Measurements from ENCODE around the gene HINT3.

Gene HINT3

DNA sequence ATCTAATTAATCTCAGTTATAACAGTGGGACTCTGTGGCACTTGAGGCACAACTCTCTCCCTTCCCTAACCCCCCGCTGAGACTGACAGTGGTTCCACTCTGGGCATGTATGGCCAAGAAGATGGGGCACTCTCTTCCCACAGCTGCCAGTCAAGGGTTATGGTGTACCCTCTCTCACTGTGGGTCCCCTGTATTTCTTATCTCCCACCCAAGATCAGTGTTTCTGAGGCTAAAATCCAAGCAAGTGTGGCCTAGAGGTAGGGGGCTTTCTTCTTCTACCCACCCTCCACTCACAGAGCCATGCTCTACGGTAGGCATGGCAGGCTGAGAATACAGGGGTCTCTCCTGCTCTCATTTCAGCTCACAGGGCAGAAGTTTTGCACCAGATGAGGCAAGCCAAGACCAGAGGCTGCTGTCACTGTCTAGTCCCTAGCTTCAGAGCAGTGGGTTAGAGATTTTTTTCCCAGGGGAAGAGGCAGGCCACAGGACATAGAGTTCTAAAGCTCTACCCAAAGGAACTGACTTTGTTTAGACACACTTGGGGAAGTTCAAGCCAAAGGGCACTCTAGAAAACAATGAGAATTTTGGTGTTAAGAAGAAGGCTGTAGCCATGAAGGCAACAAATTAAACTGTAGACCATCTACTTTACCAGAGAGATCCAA, 31.7 kb upstream of the HINT3 start:
- Histone ChIP-seq H3K27ac (ENCODE audit: insufficient read depth in 1 of 2, low read depth in 1 of 2, low read length in 2 of 2, poor library complexity in 1 of 2, severe bottlenecking in 2 of 2) (peak overlapping the region; percentile 47 to 70), H3K4me1 (ENCODE audit: control extremely low read depth in 1 of 4, control insufficient read depth in 4 of 4, insufficient read depth in 4 of 4, low read length in 3 of 4) (peaks cover 4 to 67% (median 28%) of the 10 kb centered on the region in 4 experiments), H3K4me3 (ENCODE audit: control insufficient read depth in 1 of 7, extremely low read depth in 1 of 7, insufficient read depth in 4 of 7, low read depth in 2 of 7, low read length in 6 of 7) (peak overlapping the region in 3 of 7 experiments; percentile 7 to 46 (median 23)), H3K27me3 (replicated peaks in 2 of 5; ENCODE audit: control insufficient read depth in 4 of 5, insufficient read depth in 5 of 5, low read length in 4 of 5) (no peaks in the 10 kb centered on the region), H3K36me3 (ENCODE audit: control insufficient read depth in 4 of 4, insufficient read depth in 4 of 4, low read length in 3 of 4) (peaks cover 14 to 76% (median 51%) of the 10 kb centered on the region in 4 experiments), H3K9me3 (ENCODE audit: control extremely low read depth in 1 of 5, control insufficient read depth in 4 of 5, insufficient read depth in 2 of 5, low read depth in 1 of 5, low read length in 4 of 5) (no peaks in the 10 kb centered on the region)
- ChIA-PET POLR2A (interaction anchor here (0.6 kb wide), 1 partner anchor 10 kb away, joined by 5 read pairs; no protein-coding TSS in a partner anchor), CTCF (interaction anchor here (0.8 to 13.6 kb wide), 6 partner anchors 8 to 31 kb away, joined by 3 to 164 read pairs (median 14); partner anchors contain the start of gene HINT3)
- WGBS (ENCODE audit: insufficient coverage): 100% methylated on average over 1 of the region's 2 CpGs
- DNase-seq: no peak

DNA sequence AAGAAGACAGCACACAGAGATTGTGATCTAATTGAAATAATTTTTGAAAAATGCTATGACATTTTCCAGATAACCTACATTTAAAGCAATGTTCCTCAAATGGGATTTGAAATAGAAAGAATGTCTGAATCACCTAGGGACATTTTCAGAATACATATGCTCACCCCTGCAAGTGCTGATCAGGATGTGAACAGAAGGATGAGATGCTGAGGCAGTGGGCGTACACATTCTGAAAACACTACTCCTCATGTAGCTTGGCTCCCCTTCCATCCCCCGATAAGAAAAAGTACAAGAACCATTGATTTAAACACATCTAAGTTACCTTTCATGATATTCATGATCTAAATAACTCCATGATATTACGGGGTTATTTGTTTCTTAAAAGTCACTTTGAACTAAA, 29.9 kb upstream of the HINT3 start:
- DNase-seq: no peak
- Histone ChIP-seq H3K9me3 (ENCODE audit: control extremely low read depth in 1 of 5, control insufficient read depth in 4 of 5, insufficient read depth in 2 of 5, low read depth in 1 of 5, low read length in 4 of 5) (no peaks in the 10 kb centered on the region), H3K36me3 (ENCODE audit: control insufficient read depth in 4 of 4, insufficient read depth in 4 of 4, low read length in 3 of 4) (peaks cover 14 to 82% (median 51%) of the 10 kb centered on the region in 4 experiments), H3K27me3 (replicated peaks in 2 of 5; ENCODE audit: control insufficient read depth in 4 of 5, insufficient read depth in 5 of 5, low read length in 4 of 5) (no peaks in the 10 kb centered on the region), H3K27ac (ENCODE audit: insufficient read depth in 1 of 2, low read depth in 1 of 2, low read length in 2 of 2, poor library complexity in 1 of 2, severe bottlenecking in 2 of 2) (peak overlapping the region in 1 of 2 experiments; percentile 51), H3K4me3 (ENCODE audit: control insufficient read depth in 1 of 7, extremely low read depth in 1 of 7, insufficient read depth in 4 of 7, low read depth in 2 of 7, low read length in 6 of 7) (no peak overlapping the region), H3K4me1 (ENCODE audit: control extremely low read depth in 1 of 4, control insufficient read depth in 4 of 4, insufficient read depth in 4 of 4, low read length in 3 of 4) (peaks cover 0 to 48% (median 21%) of the 10 kb centered on the region in 4 experiments)
- WGBS (ENCODE audit: insufficient coverage): 100% methylated on average over 1 of the region's 3 CpGs
- POLR2A ChIA-PET: no interaction called here
- CTCF ChIA-PET: interaction anchor here (1.7 to 13.6 kb wide), 4 partner anchors 8 to 29 kb away, joined by 4 to 164 read pairs (median 8); partner anchors contain the start of gene HINT3

DNA sequence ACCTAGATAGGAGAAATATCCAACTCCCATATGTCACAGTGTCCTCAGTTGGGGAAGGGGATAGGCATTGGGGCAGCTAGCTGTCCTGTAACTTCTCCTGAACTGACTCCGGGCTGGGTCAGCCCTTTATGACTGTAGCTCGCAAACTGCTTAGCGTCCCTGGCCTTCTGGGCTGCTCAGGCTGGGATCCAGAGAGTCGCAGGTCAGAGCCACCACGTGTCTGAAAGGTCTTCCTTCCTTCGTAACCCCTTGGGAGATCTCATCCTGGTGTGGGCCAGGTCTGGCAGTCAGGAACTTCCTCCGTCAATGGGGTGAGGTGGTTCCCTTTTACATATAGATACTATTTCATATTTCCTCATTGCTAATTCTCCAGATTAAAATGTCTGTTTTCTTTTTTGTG, 28.8 kb upstream of the HINT3 start:
- CTCF ChIA-PET: interaction anchor here (1.1 to 1.8 kb wide), 4 partner anchors 9 to 31 kb away, joined by 3 to 5 read pairs (median 4); no protein-coding TSS in a partner anchor
- Histone ChIP-seq H3K36me3 (ENCODE audit: control insufficient read depth in 4 of 4, insufficient read depth in 4 of 4, low read length in 3 of 4) (peaks cover 14 to 73% (median 42%) of the 10 kb centered on the region in 4 experiments), H3K27ac (ENCODE audit: insufficient read depth in 1 of 2, low read depth in 1 of 2, low read length in 2 of 2, poor library complexity in 1 of 2, severe bottlenecking in 2 of 2) (no peak overlapping the region), H3K4me1 (ENCODE audit: control extremely low read depth in 1 of 4, control insufficient read depth in 4 of 4, insufficient read depth in 4 of 4, low read length in 3 of 4) (peaks cover 0 to 38% (median 17%) of the 10 kb centered on the region in 4 experiments), H3K4me3 (ENCODE audit: control insufficient read depth in 1 of 7, extremely low read depth in 1 of 7, insufficient read depth in 4 of 7, low read depth in 2 of 7, low read length in 6 of 7) (no peak overlapping the region), H3K9me3 (ENCODE audit: control extremely low read depth in 1 of 5, control insufficient read depth in 4 of 5, insufficient read depth in 2 of 5, low read depth in 1 of 5, low read length in 4 of 5) (no peaks in the 10 kb centered on the region), H3K27me3 (replicated peaks in 2 of 5; ENCODE audit: control insufficient read depth in 4 of 5, insufficient read depth in 5 of 5, low read length in 4 of 5) (no peaks in the 10 kb centered on the region)
- WGBS (ENCODE audit: insufficient coverage): 82% methylated on average over 4 of the region's 7 CpGs
- DNase-seq: no peak
- POLR2A ChIA-PET: no interaction called here

DNA sequence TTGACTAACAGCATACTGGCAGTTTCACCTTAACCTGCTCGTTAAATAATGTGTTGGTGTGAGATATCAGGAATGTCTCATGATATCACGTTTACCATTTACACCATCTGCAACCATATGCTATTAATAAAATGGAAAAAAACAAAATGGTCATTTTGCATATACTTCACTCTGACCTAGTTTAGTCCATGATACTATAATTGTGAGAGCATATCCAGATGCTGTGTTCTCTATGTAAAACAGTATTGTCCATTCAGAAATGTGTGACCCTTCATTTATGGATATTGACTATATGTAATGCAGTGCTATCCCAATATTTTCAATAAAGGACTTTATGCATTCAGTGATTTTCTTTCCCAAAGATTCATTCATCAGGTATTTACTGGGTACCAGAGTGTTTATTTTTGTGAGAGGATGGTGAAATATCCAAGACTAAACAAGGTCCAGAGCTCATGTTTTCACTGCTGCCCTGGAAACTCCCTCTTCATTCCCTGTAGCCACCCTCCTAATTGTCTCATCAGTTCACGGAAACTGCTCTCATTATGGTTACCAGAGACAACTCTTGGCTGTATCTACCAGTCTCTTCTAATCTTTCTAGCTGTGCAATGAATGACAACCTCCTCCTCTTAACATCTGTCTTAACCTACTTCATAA, 25.7 kb upstream of the HINT3 start:
- H3K27ac ChIP-seq (ENCODE audit: insufficient read depth in 1 of 2, low read depth in 1 of 2, low read length in 2 of 2, poor library complexity in 1 of 2, severe bottlenecking in 2 of 2): no peak overlapping the region
- WGBS (ENCODE audit: insufficient coverage): no CpG with 5 or more reads among the region's 3 CpGs
- peaks cover 0 to 7% (median 3%) of the 10 kb centered on the region in 4 experiments for H3K4me1 ChIP-seq (ENCODE audit: control extremely low read depth in 1 of 4, control insufficient read depth in 4 of 4, insufficient read depth in 4 of 4, low read length in 3 of 4)
- no peaks in the 10 kb centered on the region for H3K9me3 ChIP-seq (ENCODE audit: control extremely low read depth in 1 of 5, control insufficient read depth in 4 of 5, insufficient read depth in 2 of 5, low read depth in 1 of 5, low read length in 4 of 5)
- no peak overlapping the region for H3K4me3 ChIP-seq (ENCODE audit: control insufficient read depth in 1 of 7, extremely low read depth in 1 of 7, insufficient read depth in 4 of 7, low read depth in 2 of 7, low read length in 6 of 7)
- peaks cover 4 to 46% (median 28%) of the 10 kb centered on the region in 4 experiments for H3K36me3 ChIP-seq (ENCODE audit: control insufficient read depth in 4 of 4, insufficient read depth in 4 of 4, low read length in 3 of 4)
- H3K27me3 ChIP-seq (replicated peaks in 2 of 5; ENCODE audit: control insufficient read depth in 4 of 5, insufficient read depth in 5 of 5, low read length in 4 of 5): no peaks in the 10 kb centered on the region
- CTCF ChIA-PET: no interaction called here
- DNase-seq: no peak
- POLR2A ChIA-PET: no interaction called here

DNA sequence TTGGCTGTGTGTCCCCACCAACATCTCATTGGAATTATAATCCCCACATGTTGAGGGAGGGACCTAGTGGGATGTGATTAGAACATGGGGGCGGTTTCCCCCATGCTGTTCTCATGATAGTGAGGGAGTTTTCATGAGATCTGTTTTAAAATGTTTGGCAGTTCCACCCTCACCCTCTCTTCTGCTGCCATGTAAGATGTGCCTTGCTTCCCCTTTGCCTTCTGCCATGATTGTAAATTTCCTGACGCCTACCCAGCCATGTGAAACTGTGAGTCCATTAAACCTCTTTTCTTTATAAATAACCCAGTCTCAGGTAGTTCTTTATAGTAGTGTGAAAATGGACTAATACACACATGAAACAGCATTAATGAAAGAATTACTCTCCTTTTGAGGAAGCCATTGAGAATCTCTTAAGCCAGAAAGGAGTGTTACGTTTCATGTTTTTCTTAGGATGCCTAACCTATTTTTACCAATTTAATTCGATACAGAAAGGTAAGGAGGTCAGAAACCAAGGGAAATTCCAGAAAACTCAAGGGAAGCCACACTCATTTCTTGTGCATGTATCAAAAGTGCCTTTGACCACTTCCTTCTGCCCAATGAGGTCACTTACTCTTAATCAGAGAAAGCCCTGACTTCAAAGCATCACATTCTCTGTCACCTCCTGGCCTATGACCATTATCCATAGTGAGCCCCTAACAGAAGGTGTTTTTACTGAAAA, 24.7 kb upstream of the HINT3 start:
- Histone ChIP-seq H3K27ac (ENCODE audit: insufficient read depth in 1 of 2, low read depth in 1 of 2, low read length in 2 of 2, poor library complexity in 1 of 2, severe bottlenecking in 2 of 2) (no peak overlapping the region), H3K27me3 (replicated peaks in 2 of 5; ENCODE audit: control insufficient read depth in 4 of 5, insufficient read depth in 5 of 5, low read length in 4 of 5) (no peaks in the 10 kb centered on the region), H3K36me3 (ENCODE audit: control insufficient read depth in 4 of 4, insufficient read depth in 4 of 4, low read length in 3 of 4) (peaks cover 4 to 43% (median 22%) of the 10 kb centered on the region in 4 experiments), H3K4me1 (ENCODE audit: control extremely low read depth in 1 of 4, control insufficient read depth in 4 of 4, insufficient read depth in 4 of 4, low read length in 3 of 4) (peaks cover 0 to 6% (median 3%) of the 10 kb centered on the region in 4 experiments), H3K9me3 (ENCODE audit: control extremely low read depth in 1 of 5, control insufficient read depth in 4 of 5, insufficient read depth in 2 of 5, low read depth in 1 of 5, low read length in 4 of 5) (no peaks in the 10 kb centered on the region), H3K4me3 (ENCODE audit: control insufficient read depth in 1 of 7, extremely low read depth in 1 of 7, insufficient read depth in 4 of 7, low read depth in 2 of 7, low read length in 6 of 7) (no peak overlapping the region)
- 88% methylated on average over 2 of the region's 4 CpGs for WGBS (ENCODE audit: insufficient coverage)
- CTCF ChIA-PET: interaction anchor here (0.8 to 1.9 kb wide), 9 partner anchors 8 to 141 kb away, joined by 3 to 8 read pairs (median 4); partner anchors contain the start of genes HINT3 and NCOA7
- POLR2A ChIA-PET: no interaction called here
- DNase-seq: no peak

DNA sequence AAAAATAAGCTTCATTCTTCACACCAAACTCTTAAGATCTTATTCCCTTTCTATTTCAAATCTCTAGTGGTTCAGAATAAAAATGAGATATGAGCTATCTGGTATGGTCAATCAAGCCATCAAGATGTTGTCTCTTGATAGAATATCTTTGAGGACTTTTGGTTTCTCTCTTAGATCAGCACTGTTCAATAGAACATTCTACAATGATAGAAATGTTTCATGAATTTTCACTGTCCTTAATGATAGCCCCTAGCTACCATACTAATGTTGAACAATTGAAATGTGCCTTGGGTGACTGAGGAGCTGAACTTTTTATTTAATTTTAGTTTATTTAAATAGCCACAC, 24.1 kb upstream of the HINT3 start:
- Histone ChIP-seq H3K27me3 (replicated peaks in 2 of 5; ENCODE audit: control insufficient read depth in 4 of 5, insufficient read depth in 5 of 5, low read length in 4 of 5) (no peaks in the 10 kb centered on the region), H3K4me1 (ENCODE audit: control extremely low read depth in 1 of 4, control insufficient read depth in 4 of 4, insufficient read depth in 4 of 4, low read length in 3 of 4) (peaks cover 0 to 6% (median 2%) of the 10 kb centered on the region in 4 experiments), H3K36me3 (ENCODE audit: control insufficient read depth in 4 of 4, insufficient read depth in 4 of 4, low read length in 3 of 4) (peaks cover 2 to 38% (median 20%) of the 10 kb centered on the region in 4 experiments), H3K4me3 (ENCODE audit: control insufficient read depth in 1 of 7, extremely low read depth in 1 of 7, insufficient read depth in 4 of 7, low read depth in 2 of 7, low read length in 6 of 7) (no peak overlapping the region), H3K27ac (ENCODE audit: insufficient read depth in 1 of 2, low read depth in 1 of 2, low read length in 2 of 2, poor library complexity in 1 of 2, severe bottlenecking in 2 of 2) (no peak overlapping the region), H3K9me3 (ENCODE audit: control extremely low read depth in 1 of 5, control insufficient read depth in 4 of 5, insufficient read depth in 2 of 5, low read depth in 1 of 5, low read length in 4 of 5) (no peaks in the 10 kb centered on the region)
- ChIA-PET POLR2A (no interaction called here), CTCF (interaction anchor here (0.8 to 1.9 kb wide), 9 partner anchors 8 to 142 kb away, joined by 3 to 8 read pairs (median 4); partner anchors contain the start of genes HINT3 and NCOA7)
- DNase-seq: no peak

All from common myeloid progenitor, CD34-positive (primary cell).